ENCODE measurements around the gene SORL1-AS1.
"Not testable (repeated sequence)": the region's sequence is repeated elsewhere in the genome, so short reads cannot be mapped to it uniquely, and the experiment has no call there.

Gene SORL1-AS1

GRCh38 chr11:121488170-121488569 lies 35.4 kb upstream of the SORL1-AS1 start:
- Histone ChIP-seq H3K4me1 (ENCODE audit: control insufficient read depth in 1 of 2, insufficient read depth in 2 of 2, low read length in 2 of 2) (no peaks in the 10 kb centered on the region), H3K4me3 (ENCODE audit: low read length in 2 of 2) (no peak overlapping the region), H3K27me3 (ENCODE audit: control insufficient read depth in 1 of 2, insufficient read depth in 2 of 2, low read length in 1 of 2) (no peaks in the 10 kb centered on the region), H3K27ac (ENCODE audit: low read depth in 1 of 2, low read length in 2 of 2) (no peak overlapping the region), H3K9me3 (ENCODE audit: control insufficient read depth, low read length) (no peaks in the 10 kb centered on the region), H3K36me3 (ENCODE audit: control insufficient read depth in 1 of 2, insufficient read depth in 2 of 2, low read length in 1 of 2) (no peaks in the 10 kb centered on the region)
- intact Hi-C loops (cut with DNase I) = no loop called here
- ATAC-seq (ENCODE audit: low FRiP score) (peak; percentile 56), DNase-seq (no peak)
- 8 to 20% methylated on average over 2 of the region's 2 CpGs for WGBS, 2 donors

DNA sequence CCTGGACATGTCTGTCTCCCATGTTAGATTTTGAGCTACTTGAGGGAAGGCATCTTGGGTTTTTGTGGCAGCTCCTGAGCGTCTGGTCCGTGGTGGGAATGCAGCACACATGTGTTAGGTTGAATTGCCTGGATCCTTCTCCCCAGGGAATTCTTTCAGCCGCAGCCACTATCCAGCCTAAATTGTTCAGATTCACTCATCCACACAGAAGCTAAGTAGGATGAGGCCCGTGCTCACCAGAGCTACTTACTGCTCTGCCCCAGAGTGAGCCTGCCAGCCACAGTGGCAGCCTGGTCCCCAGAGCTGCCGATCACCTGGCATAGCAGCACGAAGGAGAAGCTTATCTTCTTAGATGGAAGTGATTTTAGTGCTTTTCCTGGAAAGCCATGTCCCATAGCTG lies 34.4 kb upstream of the SORL1-AS1 start:
- intact Hi-C loops (cut with DNase I) = no loop called here
- ATAC-seq (ENCODE audit: low FRiP score) = no peak
- DNase-seq = no peak
- no peaks in the 10 kb centered on the region for H3K9me3 ChIP-seq (ENCODE audit: control insufficient read depth, low read length)
- H3K4me1 ChIP-seq (ENCODE audit: control insufficient read depth in 1 of 2, insufficient read depth in 2 of 2, low read length in 2 of 2) = no peaks in the 10 kb centered on the region
- H3K27ac ChIP-seq (ENCODE audit: low read depth in 1 of 2, low read length in 2 of 2) = no peak overlapping the region
- no peaks in the 10 kb centered on the region for H3K27me3 ChIP-seq (ENCODE audit: control insufficient read depth in 1 of 2, insufficient read depth in 2 of 2, low read length in 1 of 2)
- no peaks in the 10 kb centered on the region for H3K36me3 ChIP-seq (ENCODE audit: control insufficient read depth in 1 of 2, insufficient read depth in 2 of 2, low read length in 1 of 2)
- WGBS, 2 donors = 79 to 81% methylated on average over 6 of the region's 6 CpGs
- no peak overlapping the region for H3K4me3 ChIP-seq (ENCODE audit: low read length in 2 of 2)

DNA sequence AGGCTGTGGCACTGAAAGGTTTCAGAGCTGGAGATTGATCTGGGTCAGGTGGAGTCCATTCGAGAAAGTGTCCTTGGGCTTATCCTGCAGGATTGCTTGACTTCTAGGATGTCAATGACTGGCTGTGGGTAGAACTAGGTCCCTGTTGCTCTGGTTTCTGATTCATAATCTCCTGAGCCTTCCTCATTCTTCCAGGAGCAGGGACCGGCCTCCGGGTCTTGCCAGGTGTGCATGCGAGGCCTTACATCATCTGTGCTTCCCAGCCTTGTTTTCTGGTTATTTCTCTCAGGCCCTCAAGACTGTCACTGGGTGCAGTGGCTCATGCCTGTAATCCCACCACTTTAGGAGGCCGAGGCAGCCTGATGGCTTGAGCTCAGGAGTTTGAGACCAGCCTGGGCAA lies 33.3 kb upstream of the SORL1-AS1 start:
- Histone ChIP-seq H3K4me1 (ENCODE audit: control insufficient read depth in 1 of 2, insufficient read depth in 2 of 2, low read length in 2 of 2) (no peaks in the 10 kb centered on the region), H3K27me3 (ENCODE audit: control insufficient read depth in 1 of 2, insufficient read depth in 2 of 2, low read length in 1 of 2) (no peaks in the 10 kb centered on the region), H3K27ac (ENCODE audit: low read depth in 1 of 2, low read length in 2 of 2) (no peak overlapping the region), H3K9me3 (ENCODE audit: control insufficient read depth, low read length) (no peaks in the 10 kb centered on the region), H3K4me3 (ENCODE audit: low read length in 2 of 2) (no peak overlapping the region), H3K36me3 (ENCODE audit: control insufficient read depth in 1 of 2, insufficient read depth in 2 of 2, low read length in 1 of 2) (no peaks in the 10 kb centered on the region)
- intact Hi-C loops (cut with DNase I) = no loop called here
- ATAC-seq (ENCODE audit: low FRiP score) (no peak), DNase-seq (no peak)
- 97 to 98% methylated on average over 5 of the region's 5 CpGs for WGBS, 2 donors

GRCh38 chr11:121485216-121485615 lies 32.4 kb upstream of the SORL1-AS1 start:
- H3K36me3 ChIP-seq (ENCODE audit: control insufficient read depth in 1 of 2, insufficient read depth in 2 of 2, low read length in 1 of 2) = no peaks in the 10 kb centered on the region
- 89 to 91% methylated on average over 7 of the region's 7 CpGs for WGBS, 2 donors
- DNase-seq (no peak), ATAC-seq (ENCODE audit: low FRiP score) (no peak)
- intact Hi-C loops (cut with DNase I) = no loop called here
- no peak overlapping the region for H3K4me3 ChIP-seq (ENCODE audit: low read length in 2 of 2)
- no peaks in the 10 kb centered on the region for H3K4me1 ChIP-seq (ENCODE audit: control insufficient read depth in 1 of 2, insufficient read depth in 2 of 2, low read length in 2 of 2)
- no peaks in the 10 kb centered on the region for H3K9me3 ChIP-seq (ENCODE audit: control insufficient read depth, low read length)
- no peak overlapping the region for H3K27ac ChIP-seq (ENCODE audit: low read depth in 1 of 2, low read length in 2 of 2)
- H3K27me3 ChIP-seq (ENCODE audit: control insufficient read depth in 1 of 2, insufficient read depth in 2 of 2, low read length in 1 of 2) = no peaks in the 10 kb centered on the region

GRCh38 chr11:121483805-121484480 lies 31.2 kb upstream of the SORL1-AS1 start:
- Histone ChIP-seq H3K4me3 (ENCODE audit: low read length in 2 of 2) (no peak overlapping the region), H3K36me3 (ENCODE audit: control insufficient read depth in 1 of 2, insufficient read depth in 2 of 2, low read length in 1 of 2) (no peaks in the 10 kb centered on the region), H3K27me3 (ENCODE audit: control insufficient read depth in 1 of 2, insufficient read depth in 2 of 2, low read length in 1 of 2) (no peaks in the 10 kb centered on the region), H3K4me1 (ENCODE audit: control insufficient read depth in 1 of 2, insufficient read depth in 2 of 2, low read length in 2 of 2) (no peaks in the 10 kb centered on the region), H3K9me3 (ENCODE audit: control insufficient read depth, low read length) (no peaks in the 10 kb centered on the region), H3K27ac (ENCODE audit: low read depth in 1 of 2, low read length in 2 of 2) (no peak overlapping the region)
- intact Hi-C loops (cut with DNase I) = no loop called here
- ATAC-seq (ENCODE audit: low FRiP score) (no peak), DNase-seq (no peak)
- 91 to 92% methylated on average over 4 of the region's 4 CpGs for WGBS, 2 donors

DNA sequence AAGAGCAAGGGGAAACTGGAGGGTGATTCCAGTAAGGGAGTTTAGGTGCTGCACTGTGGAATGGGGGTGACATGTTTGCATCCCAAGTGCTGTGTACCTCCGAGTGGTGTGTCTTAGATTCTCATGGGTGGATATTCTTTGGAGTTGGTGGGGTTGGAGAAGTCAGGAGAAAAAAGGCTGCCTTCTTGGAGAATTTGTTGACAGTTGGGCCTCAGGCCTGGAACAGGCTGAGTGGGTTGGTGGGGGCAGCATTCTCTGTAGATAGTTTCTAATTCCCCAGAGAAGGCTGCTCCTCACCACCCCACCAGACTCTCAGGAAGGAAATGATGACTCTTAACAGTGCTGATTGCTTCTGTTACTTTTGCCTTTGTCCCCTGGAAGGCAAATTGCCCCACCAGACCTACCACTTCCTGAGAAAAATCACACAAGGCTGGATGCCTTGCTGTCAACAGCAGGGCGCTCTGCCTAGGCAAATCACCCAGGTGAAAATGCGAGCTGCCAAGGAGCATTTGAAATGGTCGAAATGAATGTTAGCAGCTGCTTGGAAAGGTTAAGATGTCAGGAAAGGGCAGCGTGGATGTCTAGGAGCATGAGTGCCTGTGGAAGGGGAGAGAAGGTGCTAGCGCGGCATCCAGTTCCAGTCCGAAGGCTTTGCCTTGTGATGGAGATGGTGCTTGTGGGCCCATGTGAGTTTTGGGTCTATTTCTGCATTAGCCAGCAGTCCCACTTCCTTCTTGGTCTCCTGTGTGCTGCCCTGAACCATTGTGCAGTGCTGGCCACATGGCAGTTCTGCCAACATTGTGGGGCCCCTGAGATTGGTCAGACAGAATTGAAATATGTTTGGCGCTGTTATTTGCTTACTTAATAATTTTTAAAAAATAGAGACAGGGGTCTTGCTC lies 29.7 kb upstream of the SORL1-AS1 start:
- ATAC-seq (ENCODE audit: low FRiP score) (no peak), DNase-seq (no peak)
- 94% methylated on average over 9 of the region's 9 CpGs for WGBS, 2 donors

GRCh38 chr11:121481484-121482230 lies 28.9 kb upstream of the SORL1-AS1 start:
- ATAC-seq (ENCODE audit: low FRiP score); H3K4me1 ChIP-seq (ENCODE audit: control insufficient read depth in 1 of 2, insufficient read depth in 2 of 2, low read length in 2 of 2); H3K9me3 ChIP-seq (ENCODE audit: control insufficient read depth, low read length); intact Hi-C loops (cut with DNase I); H3K27ac ChIP-seq (ENCODE audit: low read depth in 1 of 2, low read length in 2 of 2); H3K36me3 ChIP-seq (ENCODE audit: control insufficient read depth in 1 of 2, insufficient read depth in 2 of 2, low read length in 1 of 2); H3K4me3 ChIP-seq (ENCODE audit: low read length in 2 of 2); DNase-seq; H3K27me3 ChIP-seq (ENCODE audit: control insufficient read depth in 1 of 2, insufficient read depth in 2 of 2, low read length in 1 of 2): not testable (repeated sequence)
- WGBS, 2 donors = 93 to 95% methylated on average over 2 of the region's 2 CpGs

More for the DNA sequence above, 29.7 kb upstream of the SORL1-AS1 start:
- no peak overlapping the region for H3K27ac ChIP-seq (ENCODE audit: low read depth in 1 of 2, low read length in 2 of 2)
- H3K4me1 ChIP-seq (ENCODE audit: control insufficient read depth in 1 of 2, insufficient read depth in 2 of 2, low read length in 2 of 2) = no peaks in the 10 kb centered on the region
- H3K9me3 ChIP-seq (ENCODE audit: control insufficient read depth, low read length) = no peaks in the 10 kb centered on the region
- no peaks in the 10 kb centered on the region for H3K27me3 ChIP-seq (ENCODE audit: control insufficient read depth in 1 of 2, insufficient read depth in 2 of 2, low read length in 1 of 2)
- H3K4me3 ChIP-seq (ENCODE audit: low read length in 2 of 2) = no peak overlapping the region
- intact Hi-C loops (cut with DNase I) = no loop called here
- H3K36me3 ChIP-seq (ENCODE audit: control insufficient read depth in 1 of 2, insufficient read depth in 2 of 2, low read length in 1 of 2) = no peaks in the 10 kb centered on the region

GRCh38 chr11:121479698-121480238 lies 27.0 kb upstream of the SORL1-AS1 start:
- intact Hi-C loops (cut with DNase I) = no loop called here
- H3K27me3 ChIP-seq (ENCODE audit: control insufficient read depth in 1 of 2, insufficient read depth in 2 of 2, low read length in 1 of 2) = no peaks in the 10 kb centered on the region
- H3K4me3 ChIP-seq (ENCODE audit: low read length in 2 of 2) = no peak overlapping the region
- no peak overlapping the region for H3K27ac ChIP-seq (ENCODE audit: low read depth in 1 of 2, low read length in 2 of 2)
- DNase-seq (no peak), ATAC-seq (ENCODE audit: low FRiP score) (no peak)
- WGBS, 2 donors = 86 to 93% methylated on average over 7 of the region's 7 CpGs
- no peaks in the 10 kb centered on the region for H3K36me3 ChIP-seq (ENCODE audit: control insufficient read depth in 1 of 2, insufficient read depth in 2 of 2, low read length in 1 of 2)
- H3K4me1 ChIP-seq (ENCODE audit: control insufficient read depth in 1 of 2, insufficient read depth in 2 of 2, low read length in 2 of 2) = no peaks in the 10 kb centered on the region
- no peaks in the 10 kb centered on the region for H3K9me3 ChIP-seq (ENCODE audit: control insufficient read depth, low read length)

Measured in aorta (tissue), 5 donors.